PC-3 (cell line): ENCODE measurements around the gene SUMO3. TPM values are rescaled to one million over a fixed set of nuclear protein-coding genes. Genes with fewer than 3 reads are reported as not detected.

Experiments
- ATAC-seq: fragments of 200-7000 bp; cut with Tn5 transposase; 2 replicates; pipeline ENCODE4 v1.9.1; 2020; ENCODE audit warnings: mild to moderate bottlenecking, moderate library complexity
- BruUV-seq: library from RNA; stranded (reverse); fragments of 400-500 nt; replicated peaks from 2 replicates; lab custom pipeline; 2021; lab: Mats Ljungman, UMichigan
- CTCF ChIA-PET: fragments of 300-600 bp; sonication (Branson Sonifier 250); formaldehyde crosslinking; loops from one replicate; lab custom pipeline; 2022; ENCODE audit warnings: antibody characterized with exemption; lab: Charles Lee
- POLR2A ChIA-PET: fragments of 300-600 bp; sonication (Branson Sonifier 250); formaldehyde crosslinking; loops from one replicate; lab custom pipeline; 2022; ENCODE audit warnings: antibody characterized with exemption; ENCODE audit not compliant: unreplicated experiment; lab: Charles Lee
- DNase-seq: peaks from one replicate; pipeline ENCODE4 v3.0.0-alpha.2; 2015
- H2AFZ ChIP-seq: fragments of 300-600 bp; sonication (generic); 2 replicates; pipeline ENCODE4 v1.6.0; 2016; ENCODE audit warnings: antibody characterized with exemption, low read length
- H3F3A ChIP-seq: fragments of 300-600 bp; sonication (generic); one replicate; pipeline ENCODE4 v1.6.0; 2017; ENCODE audit warnings: antibody characterized with exemption, low read length, control low read depth, mild to moderate bottlenecking; ENCODE audit not compliant: unreplicated experiment
- H3K27ac ChIP-seq: fragments of 300-600 bp; sonication (generic); 2 replicates; pipeline ENCODE4 v1.5.1; 2016; ENCODE audit warnings: mild to moderate bottlenecking, low read length
- H3K27me3 ChIP-seq: fragments of 300-600 bp; sonication (generic); 2 replicates; pipeline ENCODE4 v1.6.1; 2016; ENCODE audit warnings: low read length, mixed read lengths
- H3K36me3 ChIP-seq: fragments of 300-600 bp; sonication (generic); 2 replicates; pipeline ENCODE4 v1.6.1; 2016; ENCODE audit warnings: low read depth, mixed run types, low read length, mixed read lengths
- H3K4me1 ChIP-seq: fragments of 300-600 bp; sonication (generic); 2 replicates; pipeline ENCODE4 v1.5.1; 2016; ENCODE audit warnings: low read length; ENCODE audit not compliant: insufficient read depth
- H3K4me2 ChIP-seq: fragments of 300-600 bp; sonication (generic); 2 replicates; pipeline ENCODE4 v1.6.0; 2016; ENCODE audit warnings: low read length
- H3K4me3 ChIP-seq: fragments of 300-600 bp; sonication (generic); 2 replicates; pipeline ENCODE4 v1.5.1; 2016; ENCODE audit warnings: mild to moderate bottlenecking, low read length, mixed read lengths
- H3K79me2 ChIP-seq: fragments of 300-600 bp; sonication (generic); 2 replicates; pipeline ENCODE4 v1.6.1; 2017; ENCODE audit warnings: low read length, mixed read lengths
- H3K9ac ChIP-seq: fragments of 300-600 bp; sonication (generic); 2 replicates; pipeline ENCODE4 v1.6.0; 2016; ENCODE audit warnings: mild to moderate bottlenecking, low read length
- H3K9me2 ChIP-seq: fragments of 300-600 bp; sonication (generic); replicated peaks from 2 replicates; pipeline ENCODE4 v1.6.1; 2016; ENCODE audit warnings: mixed run types, low read length, mixed read lengths
- H3K9me3 ChIP-seq: fragments of 300-600 bp; sonication (generic); 2 replicates; pipeline ENCODE4 v1.6.1; 2016; ENCODE audit warnings: low read length, mixed read lengths
- H4K20me1 ChIP-seq: fragments of 300-600 bp; sonication (generic); 2 replicates; pipeline ENCODE4 v1.6.1; 2016; ENCODE audit warnings: low read length, mixed read lengths
- EZH2 ChIP-seq: fragments of 300-600 bp; sonication (generic); IDR thresholded peaks from one replicate; pipeline ENCODE4 v1.6.1; 2017; ENCODE audit warnings: antibody characterized with exemption, mild to moderate bottlenecking, low read length; ENCODE audit not compliant: unreplicated experiment
- EZH2phosphoT487 ChIP-seq: fragments of 300-600 bp; sonication (generic); IDR thresholded peaks from 2 replicates; pipeline ENCODE4 v1.6.1; 2018; ENCODE audit warnings: mild to moderate bottlenecking, antibody characterized with exemption, low read length, borderline replicate concordance
- intact Hi-C: fragments of 100-400 bp; cut with micrococcal nuclease; formaldehyde crosslinking; loops from 2 replicates; pipeline ENCODE4 v1.9.0; 2023
- total RNA-seq: library from RNA; depleted of rRNA; stranded (reverse); fragments of >200 nt; gene quantifications from 2 replicates; pipeline ENCODE4 v1.2.3, GENCODE V29; 2014
- TF ChIP-seq, protein P1 (sequence below): fragments of 300-600 bp; sonication (generic); conservative IDR thresholded peaks from 2 replicates; pipeline ENCODE4 v1.5.1; 2017; ENCODE audit warnings: antibody characterized with exemption, low read depth, mild to moderate bottlenecking, low read length

The SUMO3 gene
- total RNA-seq, 1 experiment from 2014 or later: 242 TPM

DNA sequence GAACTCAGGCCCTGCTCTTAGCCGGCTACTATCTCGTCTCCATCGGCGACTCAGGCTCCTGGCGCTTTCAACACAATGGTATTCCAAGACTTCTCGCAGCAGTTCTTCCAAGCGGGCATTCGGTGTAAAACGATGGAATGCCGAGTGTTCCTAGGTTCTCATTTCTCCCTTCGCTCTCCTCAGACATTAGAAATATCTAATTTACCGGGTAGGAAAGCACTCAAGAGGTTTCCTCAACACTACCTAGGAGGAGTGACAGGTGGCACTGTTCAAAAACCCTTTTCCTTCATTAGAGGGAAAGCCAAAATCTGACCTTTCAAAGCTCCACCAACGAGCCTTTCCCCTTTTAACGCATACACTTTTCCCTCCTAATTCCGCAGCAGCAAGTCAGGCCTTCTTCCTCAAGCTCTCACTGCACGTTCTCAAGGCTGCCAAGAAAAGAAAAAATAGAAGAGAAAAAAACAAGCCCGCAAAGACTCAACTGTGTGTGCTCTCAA lies 16.8 kb downstream of the SUMO3 start:
- TF ChIP-seq EZH2: no peak
- TF ChIP-seq, protein P1, sequence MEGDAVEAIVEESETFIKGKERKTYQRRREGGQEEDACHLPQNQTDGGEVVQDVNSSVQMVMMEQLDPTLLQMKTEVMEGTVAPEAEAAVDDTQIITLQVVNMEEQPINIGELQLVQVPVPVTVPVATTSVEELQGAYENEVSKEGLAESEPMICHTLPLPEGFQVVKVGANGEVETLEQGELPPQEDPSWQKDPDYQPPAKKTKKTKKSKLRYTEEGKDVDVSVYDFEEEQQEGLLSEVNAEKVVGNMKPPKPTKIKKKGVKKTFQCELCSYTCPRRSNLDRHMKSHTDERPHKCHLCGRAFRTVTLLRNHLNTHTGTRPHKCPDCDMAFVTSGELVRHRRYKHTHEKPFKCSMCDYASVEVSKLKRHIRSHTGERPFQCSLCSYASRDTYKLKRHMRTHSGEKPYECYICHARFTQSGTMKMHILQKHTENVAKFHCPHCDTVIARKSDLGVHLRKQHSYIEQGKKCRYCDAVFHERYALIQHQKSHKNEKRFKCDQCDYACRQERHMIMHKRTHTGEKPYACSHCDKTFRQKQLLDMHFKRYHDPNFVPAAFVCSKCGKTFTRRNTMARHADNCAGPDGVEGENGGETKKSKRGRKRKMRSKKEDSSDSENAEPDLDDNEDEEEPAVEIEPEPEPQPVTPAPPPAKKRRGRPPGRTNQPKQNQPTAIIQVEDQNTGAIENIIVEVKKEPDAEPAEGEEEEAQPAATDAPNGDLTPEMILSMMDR: peak; percentile 63
- Histone ChIP-seq H4K20me1 (peaks cover 38% of the 10 kb centered on the region), H3K4me3 (peak overlapping the region; percentile 94), H3K27ac (peak overlapping the region; percentile 69), H3K27me3 (no peaks in the 10 kb centered on the region), H3F3A (no peaks in the 10 kb centered on the region), H3K9me3 (no peaks in the 10 kb centered on the region), H3K9ac (peak overlapping the region; percentile 99), H3K36me3 (peaks cover 61% of the 10 kb centered on the region), H3K4me1 (peaks cover 22% of the 10 kb centered on the region), H2AFZ (peak overlapping the region; percentile 91), H3K79me2 (peaks cover 87% of the 10 kb centered on the region), H3K9me2 (no peaks in the 10 kb centered on the region), H3K4me2 (peak overlapping the region; percentile 97)
- CTCF ChIA-PET: interaction anchor here (0.6 to 1.2 kb wide), 4 partner anchors 91 to 265 kb away, joined by 3 to 8 read pairs (median 4); no protein-coding TSS in a partner anchor
- ATAC-seq (peak; percentile 34), DNase-seq (peak; percentile 60)
- TSS peak; percentile 40 for BruUV-seq
- intact Hi-C loops: loop anchor here (1.0 to 2.0 kb wide), 4 partner anchors 46 to 140 kb away; partner anchors contain the start of gene SLX9
- POLR2A ChIA-PET: interaction anchor here (0.8 to 1.9 kb wide), 3 partner anchors 17 to 217 kb away, joined by 4 to 22 read pairs (median 5); partner anchors contain the start of gene SUMO3

DNA sequence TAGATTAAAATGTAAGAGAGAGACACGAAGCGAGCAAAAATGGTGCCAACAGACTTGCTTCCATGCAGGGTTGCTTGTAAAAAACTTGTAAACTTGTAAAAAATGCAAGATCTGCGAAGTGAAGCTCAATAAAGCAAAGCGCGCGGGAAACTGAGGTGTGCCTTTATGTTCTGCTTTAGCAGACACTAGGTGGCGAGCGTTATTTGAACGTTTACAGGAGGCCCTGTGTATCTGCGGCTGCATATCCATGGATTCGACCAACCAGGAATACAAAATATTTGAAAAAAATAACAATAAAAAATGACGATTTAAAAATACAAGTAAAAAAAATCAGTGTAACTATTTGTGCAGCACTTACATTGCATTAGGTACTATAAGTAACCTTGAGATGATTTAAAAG lies 17.8 kb downstream of the SUMO3 start:
- peak overlapping the region; percentile 99 for H3K9ac ChIP-seq
- TF ChIP-seq, protein P1: peak; percentile 80
- TF ChIP-seq EZH2: no peak
- POLR2A ChIA-PET: interaction anchor here (0.6 to 1.3 kb wide), 2 partner anchors 36 to 64 kb away, joined by 4 read pairs; no protein-coding TSS in a partner anchor
- H3F3A ChIP-seq: no peaks in the 10 kb centered on the region
- peaks cover 58% of the 10 kb centered on the region; the same call in 1 of the 2 replicates for H3K36me3 ChIP-seq
- intact Hi-C loops: loop anchor here (1.0 to 2.0 kb wide), 4 partner anchors 47 to 141 kb away; partner anchors contain the start of gene SLX9
- peak overlapping the region; percentile 97 for H3K4me2 ChIP-seq
- H3K27ac ChIP-seq: no peak overlapping the region
- CTCF ChIA-PET: interaction anchor here (0.7 to 0.8 kb wide), 2 partner anchors 74 to 132 kb away, joined by 3 to 8 read pairs; partner anchors contain the start of gene PTTG1IP
- no peak overlapping the region for H2AFZ ChIP-seq
- no peaks in the 10 kb centered on the region for H3K9me2 ChIP-seq
- BruUV-seq: no TSS peak
- peaks cover 22% of the 10 kb centered on the region for H3K4me1 ChIP-seq
- H4K20me1 ChIP-seq: peaks cover 43% of the 10 kb centered on the region
- no peaks in the 10 kb centered on the region for H3K27me3 ChIP-seq
- ATAC-seq: peak; percentile 29
- DNase-seq: peak; percentile 75
- H3K9me3 ChIP-seq: no peaks in the 10 kb centered on the region
- H3K4me3 ChIP-seq: peak overlapping the region; percentile 94
- peaks cover 91% of the 10 kb centered on the region for H3K79me2 ChIP-seq

DNA sequence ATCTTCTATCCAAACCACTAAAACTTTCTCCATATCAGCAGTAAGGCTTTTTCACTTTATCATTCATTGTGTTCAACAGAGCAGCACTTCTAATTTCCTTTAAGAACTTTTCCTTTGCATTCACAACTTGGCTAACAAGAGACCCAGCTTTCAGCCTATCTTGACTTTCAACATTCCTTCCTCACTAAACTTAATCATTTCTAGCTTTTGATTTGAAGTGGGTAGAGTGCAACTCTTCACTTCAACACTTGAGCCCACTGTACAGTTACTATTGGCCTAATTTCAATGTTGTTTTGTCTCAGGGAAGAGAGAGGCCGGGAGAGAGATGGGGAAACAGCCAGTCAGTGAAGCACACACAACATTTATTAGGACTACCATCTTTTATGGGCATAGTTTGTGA lies 18.2 kb downstream of the SUMO3 start:
- Histone ChIP-seq H3K27me3 (no peaks in the 10 kb centered on the region), H3F3A (no peaks in the 10 kb centered on the region), H3K9me2 (no peaks in the 10 kb centered on the region), H3K36me3 (peaks cover 55% of the 10 kb centered on the region; the same call in 1 of the 2 replicates), H3K79me2 (peaks cover 95% of the 10 kb centered on the region), H2AFZ (no peak overlapping the region), H3K9me3 (no peaks in the 10 kb centered on the region), H3K9ac (peak overlapping the region; percentile 99), H3K4me3 (peak overlapping the region; percentile 94), H3K4me1 (peaks cover 22% of the 10 kb centered on the region), H4K20me1 (peaks cover 43% of the 10 kb centered on the region), H3K27ac (no peak overlapping the region), H3K4me2 (peak overlapping the region; percentile 97)
- ATAC-seq (no peak), DNase-seq (no peak)
- no TSS peak for BruUV-seq
- intact Hi-C loops: loop anchor here (1.0 to 10.0 kb wide), 5 partner anchors 47 to 325 kb away; partner anchors contain the start of gene SLX9
- TF ChIP-seq EZH2 (no peak), EZH2phosphoT487 (no peak)
- TF ChIP-seq, protein P1: no peak
- ChIA-PET POLR2A (interaction anchor here (0.6 to 1.3 kb wide), 2 partner anchors 35 to 64 kb away, joined by 4 read pairs; no protein-coding TSS in a partner anchor), CTCF (interaction anchor here (0.7 to 0.8 kb wide), 2 partner anchors 74 to 132 kb away, joined by 3 to 8 read pairs; partner anchors contain the start of gene PTTG1IP)
